RPMI8226 (cell line): Measurements from ENCODE around the gene CXXC4.

ENCODE experiments used
- DNase-seq: peaks from one replicate; pipeline ENCODE4 v3.0.0-alpha.2; 2015

The CXXC4 gene

DNA sequence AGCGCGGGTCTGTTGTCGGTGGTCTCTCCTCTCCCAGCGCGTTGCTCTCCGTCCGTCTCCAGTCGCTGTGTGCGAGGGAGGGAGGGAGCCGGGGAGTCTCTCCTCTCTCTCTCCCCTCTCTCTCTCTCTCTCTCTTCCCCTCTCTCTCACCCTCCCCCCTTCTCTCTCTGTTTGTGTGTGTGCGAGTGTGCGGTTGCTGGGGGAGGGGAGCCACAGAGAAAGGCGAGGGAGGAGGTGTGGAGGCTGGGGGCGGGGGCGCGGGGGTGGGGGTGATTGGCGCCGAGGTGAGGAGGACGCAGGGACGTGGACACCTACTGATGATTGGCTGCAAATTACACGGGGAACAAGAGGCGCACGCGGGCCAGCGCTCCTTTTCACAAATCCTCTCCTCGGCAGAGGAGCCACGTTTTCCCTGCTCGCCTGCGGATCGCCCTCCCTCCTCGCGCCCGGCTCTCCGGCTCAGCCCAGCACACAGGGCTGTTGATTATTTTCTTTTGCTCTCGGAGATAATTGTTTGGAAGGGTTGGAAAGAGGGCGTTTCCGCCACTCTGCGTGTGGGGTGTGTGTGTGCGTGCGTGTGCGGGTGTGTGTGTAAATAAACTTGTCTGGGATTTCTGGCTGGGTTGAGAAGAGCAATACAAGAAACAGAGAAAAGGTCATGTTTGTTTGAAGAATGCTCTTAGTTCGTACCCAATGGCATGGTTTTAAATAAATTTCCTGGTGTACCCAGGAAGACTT is at the start of gene CXXC4:
Gene CXXC4 (minus strand): TSS at position 73 of the 738 bp plus-strand sequence. CDS start 3,092 bp downstream, outside the sequence.
- peak; percentile 89 for DNase-seq

DNA sequence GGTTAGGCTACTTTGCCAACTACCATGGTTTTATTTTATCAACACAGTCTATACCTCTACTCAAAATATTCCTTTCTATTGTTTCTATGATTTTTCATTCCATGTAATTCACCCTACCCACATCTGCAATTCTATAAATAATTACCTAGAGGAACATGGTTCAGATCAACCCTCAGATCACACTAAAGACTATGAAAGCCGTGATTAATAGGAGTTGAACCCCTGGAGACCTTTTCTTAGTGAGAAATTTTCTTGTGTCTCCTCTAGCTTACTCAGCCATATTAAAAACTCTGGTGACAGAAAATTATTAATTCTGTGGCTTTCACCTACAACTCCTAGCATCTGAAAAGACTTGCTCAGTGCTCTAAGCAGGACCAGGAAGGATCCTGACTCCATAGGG is 38.5 kb upstream of the CXXC4 start:
- DNase-seq, result no peak

- no peak for DNase-seq
These were observed 38.0 kb upstream of the CXXC4 start for GRCh38 chr4:104532677-104533076.

DNA sequence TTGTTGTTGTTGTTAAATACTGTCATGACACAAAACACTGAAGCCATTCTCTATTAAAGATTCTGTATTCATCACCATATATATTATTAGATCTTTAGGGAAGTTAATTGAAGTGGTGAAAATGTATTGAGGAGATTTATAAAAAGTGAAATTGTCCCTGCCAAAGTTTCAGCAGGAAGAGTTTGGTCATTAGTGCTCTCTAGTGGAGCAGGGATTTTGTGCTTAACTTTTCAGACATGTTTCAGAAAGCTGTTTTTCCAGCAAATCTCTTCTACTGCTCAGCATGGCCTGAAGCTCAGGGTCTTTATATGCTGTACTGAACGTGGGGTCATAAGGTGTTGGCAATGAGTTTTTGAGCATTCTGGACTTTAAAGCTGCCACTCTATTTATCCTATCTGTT is 36.7 kb upstream of the CXXC4 start:
- DNase-seq, result peak; percentile 6

DNA sequence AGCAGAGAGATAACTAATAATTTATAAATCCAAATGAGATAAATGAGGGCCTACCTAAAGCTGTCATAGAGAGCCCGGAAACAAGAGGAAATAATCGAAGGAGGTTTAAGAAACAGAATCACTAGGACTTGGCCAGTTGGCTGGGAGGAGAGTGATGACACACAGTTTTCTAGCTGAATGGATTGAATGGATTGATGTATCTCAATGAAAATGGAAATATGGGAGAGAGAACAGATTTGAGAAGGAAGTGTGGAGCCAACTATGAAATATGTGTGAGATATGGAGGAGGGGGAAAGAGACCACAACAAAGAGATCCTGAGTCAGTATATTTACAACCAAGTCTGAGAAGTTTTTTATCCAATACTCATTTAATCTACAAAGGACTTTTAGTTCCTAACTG is 35.7 kb upstream of the CXXC4 start:
- DNase-seq, result no peak

- DNase-seq, result no peak
These were observed 29.9 kb upstream of the CXXC4 start for GRCh38 chr4:104524591-104524990.

DNA sequence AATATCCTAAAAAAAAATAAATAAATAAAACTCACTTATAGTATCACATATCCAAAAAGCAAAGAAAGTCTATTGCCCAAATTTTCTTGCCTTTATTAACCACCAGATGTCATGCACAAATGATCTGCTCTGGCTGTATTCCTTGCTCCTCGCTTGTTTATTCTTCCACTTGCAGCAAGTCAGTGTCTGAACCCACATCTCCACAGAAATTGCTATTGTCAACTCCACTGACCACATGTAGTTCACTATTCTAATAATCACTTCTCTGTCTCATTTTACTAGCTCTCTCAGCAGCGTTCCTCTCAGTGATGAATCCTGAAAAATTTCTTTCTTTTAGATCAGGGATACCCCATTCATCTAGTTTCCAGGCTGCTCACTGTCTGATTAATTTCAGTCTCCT is 29.3 kb upstream of the CXXC4 start:
- DNase-seq, result no peak

DNA sequence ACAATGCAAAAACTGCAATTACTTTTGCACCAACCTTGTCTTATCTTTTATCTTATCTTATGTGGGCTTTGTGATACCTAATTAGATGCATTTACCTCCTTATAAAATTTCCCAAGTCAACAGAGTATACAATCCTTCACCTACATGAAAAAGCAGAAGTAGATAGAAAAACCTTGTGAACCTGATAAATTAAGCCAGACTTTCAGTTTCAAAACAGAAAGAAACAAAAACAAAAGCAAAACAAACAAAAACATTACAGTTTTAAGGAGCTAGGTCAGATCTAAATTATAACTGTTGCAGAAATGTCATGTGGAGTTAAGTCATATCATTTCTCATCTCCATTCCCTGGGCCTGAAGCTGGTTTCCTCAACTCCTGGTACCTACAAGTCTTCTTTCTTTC is 24.9 kb upstream of the CXXC4 start:
- DNase-seq, result no peak

DNA sequence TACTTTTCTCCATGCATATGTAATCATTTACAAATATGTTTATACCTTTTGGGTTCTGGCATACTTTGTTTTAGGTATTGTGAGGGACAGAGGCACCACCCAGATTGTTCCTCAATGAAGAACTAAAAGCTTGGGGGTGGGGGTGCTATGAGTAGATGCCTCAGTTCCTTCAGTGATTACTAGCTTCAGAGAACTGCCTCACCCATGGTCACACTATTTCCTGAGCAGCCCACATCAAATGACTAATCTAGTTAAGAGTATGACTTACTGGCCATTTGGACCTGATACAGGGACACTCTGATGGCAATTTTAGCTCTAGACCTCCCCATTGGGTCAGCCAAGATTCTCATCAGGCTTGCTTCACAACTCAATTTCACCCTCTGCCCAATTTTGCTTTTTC is 22.2 kb upstream of the CXXC4 start:
- no peak for DNase-seq

DNA sequence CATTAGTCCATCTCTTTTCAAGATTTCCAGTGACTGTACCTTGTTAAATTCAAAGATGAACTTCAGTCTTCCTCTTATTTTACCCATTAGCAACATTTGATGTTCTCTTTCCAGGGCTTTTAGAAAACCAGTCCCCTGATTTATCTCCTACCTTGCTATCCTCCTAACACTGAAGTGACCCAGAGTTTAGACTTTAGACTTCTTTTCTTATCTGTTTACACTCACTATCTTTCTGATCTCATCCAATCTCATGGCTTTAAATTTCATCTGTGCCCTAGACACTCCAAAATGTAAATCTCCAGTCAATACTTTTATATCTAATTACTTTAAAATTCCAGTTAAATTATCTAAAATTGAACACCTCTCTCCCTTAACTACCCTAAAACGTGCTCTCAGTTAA is 13.5 kb upstream of the CXXC4 start:
- no peak for DNase-seq

DNA sequence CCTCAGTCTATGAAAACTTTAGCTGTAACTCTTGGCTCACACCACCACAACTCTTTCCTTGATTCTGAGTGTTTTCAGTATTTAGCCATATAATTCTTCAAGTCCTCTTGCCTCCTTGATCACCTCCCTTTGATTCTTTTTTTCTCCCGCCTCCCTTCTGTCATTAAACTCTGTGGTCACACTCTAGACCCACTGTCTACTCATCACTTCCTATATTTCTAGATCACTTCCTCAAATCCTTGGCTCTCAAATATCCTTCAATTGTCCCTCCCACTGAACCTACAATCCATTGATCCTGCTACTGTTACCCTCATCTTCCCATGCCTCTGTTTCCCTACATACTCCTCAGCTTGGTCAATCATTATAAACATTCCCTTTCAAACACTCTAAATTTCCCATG is 12.4 kb upstream of the CXXC4 start:
- DNase-seq, result no peak

- DNase-seq, result no peak
These were observed 9.8 kb upstream of the CXXC4 start for GRCh38 chr4:104504536-104504935.

GRCh38 chr4:104502471-104502870 is 7.8 kb upstream of the CXXC4 start:
- DNase-seq, result no peak

DNA sequence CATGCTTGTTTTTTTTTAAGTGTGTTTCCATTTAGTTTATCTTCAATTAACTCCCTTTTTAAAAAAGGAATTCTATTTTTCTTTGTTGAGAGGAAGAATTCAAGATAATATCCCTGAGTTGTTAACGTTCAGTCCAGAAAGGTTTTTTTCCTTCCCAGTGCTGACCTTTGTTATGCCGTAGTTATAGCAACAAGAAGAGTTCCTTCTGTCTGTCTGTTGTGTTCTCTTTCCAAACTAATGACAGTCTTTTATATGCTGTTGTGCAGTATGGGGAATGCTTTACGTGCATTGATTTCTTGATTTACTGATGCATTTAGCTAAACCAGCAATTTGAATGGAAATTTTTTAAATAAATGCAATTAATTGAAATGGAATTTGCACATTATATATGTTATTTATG is 6.6 kb upstream of the CXXC4 start:
- no peak for DNase-seq

DNA sequence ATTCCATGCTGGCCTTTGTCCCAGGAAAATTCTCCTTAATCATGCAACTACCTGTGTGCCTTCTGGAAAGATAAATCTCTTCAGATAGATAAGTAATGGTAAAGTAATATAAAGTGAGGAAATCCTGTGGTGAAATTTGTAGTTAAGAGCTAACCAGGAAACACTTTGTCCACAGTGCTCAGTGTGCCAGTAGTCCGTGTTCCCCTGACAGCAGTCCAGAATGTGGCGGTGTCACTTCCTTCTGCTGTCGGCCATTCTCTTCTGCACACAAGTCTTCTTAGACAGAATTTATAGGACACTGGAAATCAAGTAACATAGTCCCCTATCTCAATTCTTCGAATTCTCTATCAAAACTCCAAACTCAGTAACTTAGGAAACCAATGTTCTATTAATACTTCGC is 5.7 kb upstream of the CXXC4 start:
- DNase-seq, result no peak

- DNase-seq, result no peak
These were observed 509 bp downstream of the CXXC4 start for GRCh38 chr4:104494185-104494584.

- peak; percentile 17 for DNase-seq
These were observed 1.4 kb downstream of the CXXC4 start for GRCh38 chr4:104493081-104493831.

GRCh38 chr4:104492183-104492771 is 2.4 kb downstream of the CXXC4 start:
- DNase-seq, result peak; percentile 29

GRCh38 chr4:104491481-104492182 is 3.1 kb downstream of the CXXC4 start:
- DNase-seq, result no peak

DNA sequence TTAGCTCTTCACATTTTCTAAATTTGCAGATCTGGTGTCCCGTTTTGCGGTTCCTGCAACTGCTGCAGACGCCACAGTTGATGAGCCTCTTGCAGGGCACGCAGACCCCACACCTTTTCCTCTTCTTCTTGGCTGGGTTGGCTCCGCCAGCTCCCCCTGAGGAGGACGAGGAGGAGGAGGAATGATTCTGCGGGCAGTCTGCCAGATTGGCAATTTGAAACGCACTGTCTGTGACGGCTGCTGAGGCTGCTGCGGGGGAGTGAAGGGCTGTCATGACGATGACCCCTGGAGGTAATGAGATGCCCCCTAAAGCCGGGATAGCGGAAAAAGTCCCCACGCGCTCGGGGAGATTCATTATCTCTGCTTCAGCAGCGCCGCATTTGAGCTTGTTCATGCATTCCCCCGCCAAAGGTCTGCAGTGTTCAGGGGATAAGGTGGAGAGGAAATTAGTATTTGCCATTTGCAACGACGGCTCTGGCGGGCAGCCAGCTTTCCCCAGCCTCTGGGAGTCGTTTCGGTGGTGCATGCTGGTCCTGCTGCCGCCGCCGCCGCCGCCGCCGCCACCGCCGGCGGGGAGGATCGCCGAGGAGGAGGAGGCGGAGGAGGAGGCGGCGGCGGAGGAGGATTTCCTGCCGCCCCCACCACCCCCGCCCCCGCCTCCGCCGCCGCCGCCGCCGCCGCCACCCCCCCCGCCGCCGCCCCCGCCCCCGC is 3.8 kb downstream of the CXXC4 start:
- DNase-seq, result peak; percentile 88

DNA sequence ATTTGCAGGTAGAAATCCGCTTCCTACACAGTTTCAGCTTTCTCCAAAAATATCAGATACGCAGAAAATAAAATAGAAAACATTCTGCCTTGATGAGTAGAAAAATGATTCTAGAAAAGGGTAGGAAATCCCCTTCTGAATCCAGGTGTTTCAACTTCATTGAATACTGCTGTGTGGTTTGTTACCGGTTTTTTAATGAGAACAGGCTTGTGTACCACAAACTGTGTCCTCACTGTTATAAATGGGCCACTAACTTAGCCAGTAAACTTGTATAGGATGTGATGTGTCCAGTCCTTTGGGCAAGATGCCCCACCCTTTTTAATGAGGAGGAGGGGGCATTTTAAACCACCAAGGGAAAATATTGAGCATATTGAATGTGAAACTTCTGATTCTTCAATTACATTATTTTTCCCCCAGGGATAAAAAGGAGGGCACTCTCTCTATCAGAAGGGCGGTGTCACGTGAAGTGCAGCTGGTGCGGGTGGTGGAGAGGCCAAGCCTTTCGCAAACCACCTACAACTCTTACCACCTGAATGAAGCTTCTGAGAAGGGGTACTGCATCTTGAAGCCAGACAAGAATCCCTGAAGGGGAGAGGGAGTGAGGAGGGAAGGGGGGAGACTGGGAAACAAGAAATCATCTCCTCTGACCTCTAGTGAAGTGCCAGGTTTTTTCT is 4.5 kb downstream of the CXXC4 start:
- DNase-seq, result peak; percentile 70

- no peak for DNase-seq
These were observed 5.0 kb downstream of the CXXC4 start for GRCh38 chr4:104489731-104490095.
